H9 (cell line): ENCODE results near the gene TRIM54. TPM values are rescaled to one million over a fixed set of nuclear protein-coding genes. Genes with fewer than 3 reads are reported as not detected.

Experiments
- DNase-seq: peaks from one replicate; pipeline ENCODE4 v3.0.0-alpha.2; 2017
- H2AFZ ChIP-seq: one replicate; pipeline ENCODE4 v1.6.1; 2013; ENCODE audit warnings: mild to moderate bottlenecking, low read length, control low read depth, moderate library complexity
- H2AK5ac ChIP-seq: 2 replicates; pipeline ENCODE4 v1.6.1; 2013; ENCODE audit warnings: low read length, control low read depth, mixed read lengths; ENCODE audit not compliant: insufficient read length
- H2BK120ac ChIP-seq: one replicate; pipeline ENCODE4 v1.6.1; 2013; ENCODE audit warnings: low read depth, mild to moderate bottlenecking, low read length, control low read depth, inconsistent platforms; ENCODE audit not compliant: poor library complexity, severe bottlenecking
- H2BK12ac ChIP-seq: 2 replicates; pipeline ENCODE4 v1.6.1; 2013; ENCODE audit warnings: low read length, control low read depth, mixed read lengths, low read depth; ENCODE audit not compliant: insufficient read length
- H2BK15ac ChIP-seq: 2 replicates; pipeline ENCODE4 v1.6.1; 2013; ENCODE audit warnings: low read depth, low read length, control low read depth
- H2BK20ac ChIP-seq: one replicate; pipeline ENCODE4 v1.6.1; 2013; ENCODE audit warnings: low read depth, mild to moderate bottlenecking, low read length, control low read depth, inconsistent platforms; ENCODE audit not compliant: poor library complexity, severe bottlenecking
- H2BK5ac ChIP-seq: 2 replicates; pipeline ENCODE4 v1.6.1; 2013; ENCODE audit warnings: low read length, control low read depth, mixed read lengths; ENCODE audit not compliant: insufficient read length
- H3K14ac ChIP-seq: 2 replicates; pipeline ENCODE4 v1.6.1; 2013; ENCODE audit warnings: low read length, control low read depth; ENCODE audit not compliant: insufficient read depth
- H3K18ac ChIP-seq: 2 replicates; pipeline ENCODE4 v1.6.1; 2013; ENCODE audit warnings: low read depth, mild to moderate bottlenecking, mixed read lengths, low read length, control low read depth; ENCODE audit not compliant: insufficient read length
- H3K23ac ChIP-seq: 2 replicates; pipeline ENCODE4 v1.6.1; 2013; ENCODE audit warnings: low read length, control low read depth, mixed read lengths, low read depth; ENCODE audit not compliant: insufficient read length
- H3K23me2 ChIP-seq: 2 replicates; pipeline ENCODE4 v1.6.1; 2013; ENCODE audit warnings: low read depth, mild to moderate bottlenecking, mixed read lengths, low read length, control low read depth; ENCODE audit not compliant: insufficient read length, poor library complexity, severe bottlenecking
- H3K27ac ChIP-seq: 2 replicates; pipeline ENCODE4 v1.5.1; 2013; ENCODE audit warnings: low read length, control low read depth, mixed read lengths, low read depth; ENCODE audit not compliant: insufficient read length
- H3K27me3 ChIP-seq: 2 replicates; pipeline ENCODE4 v1.6.1; 2013; ENCODE audit warnings: low read length, control low read depth, inconsistent platforms; ENCODE audit not compliant: insufficient read depth
- H3K4ac ChIP-seq: 2 replicates; pipeline ENCODE4 v1.6.1; 2013; ENCODE audit warnings: low read depth, mild to moderate bottlenecking, control low read depth, inconsistent platforms, low read length, moderate library complexity
- H3K4me1 ChIP-seq: 2 replicates; pipeline ENCODE4 v1.6.1; 2013; ENCODE audit warnings: low read length, control low read depth, inconsistent platforms; ENCODE audit not compliant: insufficient read depth
- H3K4me2 ChIP-seq: 2 replicates; pipeline ENCODE4 v1.6.1; 2013; ENCODE audit warnings: low read length, control low read depth, mixed read lengths; ENCODE audit not compliant: insufficient read length, insufficient read depth
- H3K56ac ChIP-seq: 2 replicates; pipeline ENCODE4 v1.6.1; 2013; ENCODE audit warnings: low read depth, mild to moderate bottlenecking, mixed read lengths, low read length, control low read depth; ENCODE audit not compliant: insufficient read length
- H3K79me1 ChIP-seq: 2 replicates; pipeline ENCODE4 v1.6.1; 2013; ENCODE audit warnings: low read depth, mild to moderate bottlenecking, moderate library complexity, low read length, control low read depth, inconsistent platforms; ENCODE audit not compliant: insufficient read depth, poor library complexity, severe bottlenecking
- H3K79me2 ChIP-seq: 2 replicates; pipeline ENCODE4 v1.6.1; 2013; ENCODE audit warnings: low read length, control low read depth, inconsistent platforms; ENCODE audit not compliant: insufficient read depth
- H3K9ac ChIP-seq: 2 replicates; pipeline ENCODE4 v1.6.1; 2013; ENCODE audit warnings: low read length, control low read depth, mixed read lengths; ENCODE audit not compliant: insufficient read length; ENCODE audit errors: extremely low read depth
- H3K9me3 ChIP-seq: one replicate; pipeline ENCODE4 v1.6.1; 2013; ENCODE audit warnings: low read depth, low read length, inconsistent platforms; ENCODE audit not compliant: control insufficient read depth
- H3T11ph ChIP-seq: one replicate; pipeline ENCODE4 v1.6.1; 2013; ENCODE audit warnings: mild to moderate bottlenecking, low read length, control low read depth, inconsistent platforms
- H4K20me1 ChIP-seq: one replicate; pipeline ENCODE4 v1.6.1; 2013; ENCODE audit not compliant: control insufficient read depth, insufficient read length, insufficient read depth
- H4K5ac ChIP-seq: 2 replicates; pipeline ENCODE4 v1.6.1; 2013; ENCODE audit warnings: low read depth, mild to moderate bottlenecking, mixed read lengths, low read length, control low read depth; ENCODE audit not compliant: insufficient read length
- H4K8ac ChIP-seq: replicated peaks from 2 replicates; pipeline ENCODE4 v1.6.1; 2013; ENCODE audit warnings: low read length, control low read depth, mixed read lengths, low read depth; ENCODE audit not compliant: insufficient read length
- H4K91ac ChIP-seq: 2 replicates; pipeline ENCODE4 v1.6.1; 2013; ENCODE audit warnings: low read depth, mild to moderate bottlenecking, moderate library complexity, mixed read lengths, low read length, control low read depth; ENCODE audit not compliant: insufficient read length
- H3K27ac Mint-ChIP-seq, 3 experiments: 2 replicates in 2 of 3; 3 replicates in 1 of 3; pipeline ENCODE4 v1.8.0; 2020 to 2021; ENCODE audit warnings: mixed read lengths in 3 of 3, mild to moderate bottlenecking in 1 of 3, moderate library complexity in 1 of 3
- H3K27me3 Mint-ChIP-seq: 2 replicates; pipeline ENCODE4 v1.8.0; 2021; ENCODE audit warnings: low read depth, mild to moderate bottlenecking, moderate library complexity, mixed read lengths
- H3K36me3 Mint-ChIP-seq, 3 experiments: 2 replicates in 2 of 3; 3 replicates in 1 of 3; pipeline ENCODE4 v1.8.0; 2020 to 2021; ENCODE audit warnings: low read depth in 3 of 3, mixed read lengths in 3 of 3; ENCODE audit not compliant: insufficient read depth in 1 of 3
- H3K4me1 Mint-ChIP-seq, 2 experiments: 2 replicates each; pipeline ENCODE4 v1.8.0; 2020; ENCODE audit warnings: mixed read lengths in 2 of 2
- H3K4me3 Mint-ChIP-seq, 2 experiments: 2 replicates in 1 of 2; 3 replicates in 1 of 2; pipeline ENCODE4 v1.8.0; 2020 to 2021; ENCODE audit warnings: mild to moderate bottlenecking in 2 of 2, mixed read lengths in 2 of 2, moderate library complexity in 1 of 2
- H3K9me3 Mint-ChIP-seq, 2 experiments: 2 replicates in 1 of 2; 3 replicates in 1 of 2; pipeline ENCODE4 v1.8.0; 2020; ENCODE audit warnings: mild to moderate bottlenecking in 2 of 2, mixed read lengths in 2 of 2, moderate library complexity in 1 of 2
- WGBS: extraction: QIAGEN DNeasy Blood & Tissue Kit; methylation state at CpG from one replicate; pipeline ENCODE4 v1.1.7; 2013; ENCODE audit warnings: missing lambda C conversion rate, low lambda C conversion rate, mixed read lengths; ENCODE audit not compliant: insufficient read length; ENCODE audit errors: extremely low coverage; 5-methylcytosine and 5-hydroxymethylcytosine counted together
- total RNA-seq: library from RNA; stranded (reverse); gene quantifications from 2 replicates; pipeline ENCODE4 v1.2.1, GENCODE V29; 2021
- TF ChIP-seq, protein P1 (sequence below): fragments of 200-600 bp; sonication (generic); conservative IDR thresholded peaks from 3 replicates; pipeline ENCODE4 v1.8.0; 2021; ENCODE audit warnings: antibody characterized with exemption, mild to moderate bottlenecking

The TRIM54 gene
- total RNA-seq, 1 experiment from 2014 or later, result 5.0 TPM

DNA sequence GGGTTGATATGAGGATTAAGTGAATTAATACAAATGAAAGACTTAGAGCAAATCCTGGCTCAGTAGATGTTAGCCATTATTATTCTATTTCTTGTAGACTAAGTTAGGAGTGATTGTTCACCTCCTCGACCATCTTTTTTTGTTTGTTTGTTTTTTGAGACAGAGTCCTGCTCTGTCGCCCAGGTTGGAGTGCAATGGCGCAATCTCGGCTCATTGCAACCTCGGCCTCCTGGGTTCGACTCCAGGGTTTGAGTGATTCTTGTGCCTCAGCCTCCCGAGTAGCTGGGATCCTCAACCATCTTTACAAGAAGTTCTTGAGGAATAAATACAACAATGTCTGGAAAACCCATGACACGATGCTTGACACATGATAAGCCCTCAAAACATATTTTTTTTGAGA is 12.7 kb downstream of the TRIM54 start:
- H4K5ac ChIP-seq, result no peak overlapping the region
- no peak overlapping the region for H2AFZ ChIP-seq
- no peaks in the 10 kb centered on the region for H3K79me2 ChIP-seq
- H3K4me2 ChIP-seq, result no peak overlapping the region
- H3K56ac ChIP-seq, result no peak overlapping the region
- Mint-ChIP-seq H3K4me1 (peaks cover 8 to 13% of the 10 kb centered on the region in 2 experiments), H3K9me3 (no peaks in the 10 kb centered on the region), H3K36me3 (no peaks in the 10 kb centered on the region), H3K27me3 (peaks cover 4% of the 10 kb centered on the region; the same call in 1 of the 2 replicates), H3K27ac (no peak overlapping the region), H3K4me3 (no peak overlapping the region)
- no peak overlapping the region for H2BK5ac ChIP-seq
- H2AK5ac ChIP-seq, result no peak overlapping the region
- H3K27ac ChIP-seq, result no peak overlapping the region
- H2BK20ac ChIP-seq, result no peak overlapping the region
- no peaks in the 10 kb centered on the region for H3K23me2 ChIP-seq
- no peak overlapping the region for H3K14ac ChIP-seq
- no peaks in the 10 kb centered on the region for H3K27me3 ChIP-seq
- no peak overlapping the region for H3T11ph ChIP-seq
- H2BK15ac ChIP-seq, result no peak overlapping the region
- DNase-seq, result no peak
- no peak overlapping the region for H4K91ac ChIP-seq
- no peak overlapping the region for H2BK12ac ChIP-seq
- TF ChIP-seq, protein P1, sequence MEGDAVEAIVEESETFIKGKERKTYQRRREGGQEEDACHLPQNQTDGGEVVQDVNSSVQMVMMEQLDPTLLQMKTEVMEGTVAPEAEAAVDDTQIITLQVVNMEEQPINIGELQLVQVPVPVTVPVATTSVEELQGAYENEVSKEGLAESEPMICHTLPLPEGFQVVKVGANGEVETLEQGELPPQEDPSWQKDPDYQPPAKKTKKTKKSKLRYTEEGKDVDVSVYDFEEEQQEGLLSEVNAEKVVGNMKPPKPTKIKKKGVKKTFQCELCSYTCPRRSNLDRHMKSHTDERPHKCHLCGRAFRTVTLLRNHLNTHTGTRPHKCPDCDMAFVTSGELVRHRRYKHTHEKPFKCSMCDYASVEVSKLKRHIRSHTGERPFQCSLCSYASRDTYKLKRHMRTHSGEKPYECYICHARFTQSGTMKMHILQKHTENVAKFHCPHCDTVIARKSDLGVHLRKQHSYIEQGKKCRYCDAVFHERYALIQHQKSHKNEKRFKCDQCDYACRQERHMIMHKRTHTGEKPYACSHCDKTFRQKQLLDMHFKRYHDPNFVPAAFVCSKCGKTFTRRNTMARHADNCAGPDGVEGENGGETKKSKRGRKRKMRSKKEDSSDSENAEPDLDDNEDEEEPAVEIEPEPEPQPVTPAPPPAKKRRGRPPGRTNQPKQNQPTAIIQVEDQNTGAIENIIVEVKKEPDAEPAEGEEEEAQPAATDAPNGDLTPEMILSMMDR, result no peak
- H4K20me1 ChIP-seq, result no peaks in the 10 kb centered on the region
- H4K8ac ChIP-seq, result no peak overlapping the region
- no peaks in the 10 kb centered on the region; the same call in 1 of the 2 replicates for H3K4me1 ChIP-seq
- H3K18ac ChIP-seq, result no peak overlapping the region
- H2BK120ac ChIP-seq, result no peak overlapping the region
- H3K9me3 ChIP-seq, result no peaks in the 10 kb centered on the region
- no peak overlapping the region for H3K9ac ChIP-seq
- WGBS, result no CpG with 5 or more reads among the region's 8 CpGs
- no peaks in the 10 kb centered on the region for H3K79me1 ChIP-seq
- H3K4ac ChIP-seq, result no peak overlapping the region
- H3K23ac ChIP-seq, result no peak overlapping the region
